Liver (tissue), 9 donors: ENCODE measurements around the gene GOPC. TPM values are rescaled to one million over a fixed set of nuclear protein-coding genes. Genes with fewer than 3 reads are reported as not detected.

Experiments
- DNase-seq: peaks from one replicate; pipeline ENCODE4 v3.0.0-alpha.2; 2017; ENCODE audit warnings: low spot score
- H3K27ac ChIP-seq, 2 donors: one replicate each; pipeline ENCODE4 v1.7.0; 2013; ENCODE audit warnings: inconsistent platforms in 2 of 2, low read length in 2 of 2, control low read depth in 1 of 2, low read depth in 1 of 2, mild to moderate bottlenecking in 1 of 2
- H3K27me3 ChIP-seq, 4 donors: one replicate each; pipeline versions ENCODE4 v1.6.1 to v1.7.0; 2013; ENCODE audit warnings: low read length in 3 of 4, inconsistent platforms in 1 of 4, mild to moderate bottlenecking in 1 of 4, moderate library complexity in 1 of 4; ENCODE audit not compliant: control insufficient read depth in 4 of 4, insufficient read depth in 4 of 4
- H3K36me3 ChIP-seq, 4 donors: one replicate each; pipeline versions ENCODE4 v1.6.1 to v1.7.0; 2013; ENCODE audit warnings: low read length in 3 of 4, mild to moderate bottlenecking in 3 of 4, low read depth in 1 of 4, moderate library complexity in 1 of 4; ENCODE audit not compliant: control insufficient read depth in 4 of 4, insufficient read depth in 3 of 4
- H3K4me1 ChIP-seq, 4 donors: one replicate each; pipeline versions ENCODE4 v1.6.1 to v1.7.0; 2013; ENCODE audit warnings: low read length in 3 of 4, mild to moderate bottlenecking in 3 of 4, moderate library complexity in 1 of 4; ENCODE audit not compliant: control insufficient read depth in 4 of 4, insufficient read depth in 4 of 4
- H3K4me3 ChIP-seq, 3 donors: one replicate each; pipeline versions ENCODE4 v1.6.1 to v1.7.0; 2013; ENCODE audit warnings: low read length in 3 of 3, control low read depth in 1 of 3, low read depth in 1 of 3, mild to moderate bottlenecking in 1 of 3
- H3K9ac ChIP-seq, 2 donors: one replicate each; pipeline ENCODE4 v1.7.0; 2013; ENCODE audit warnings: low read length in 2 of 2, mild to moderate bottlenecking in 2 of 2, moderate library complexity in 2 of 2, control low read depth in 1 of 2, low read depth in 1 of 2
- H3K9me3 ChIP-seq, 4 donors: one replicate each; pipeline versions ENCODE4 v1.6.1 to v1.7.0; 2013; ENCODE audit warnings: low read length in 3 of 4; ENCODE audit not compliant: control insufficient read depth in 4 of 4
- ATF3 ChIP-seq: IDR thresholded peaks from 2 replicates; pipeline ENCODE4 v1.6.1; 2016; ENCODE audit warnings: antibody characterized with exemption
- CTCF ChIP-seq: fragments of 150-350 bp; IDR thresholded peaks from 2 replicates; pipeline ENCODE4 v1.5.1; 2017; ENCODE audit warnings: improper control_type of control experiment, low read depth, low read length; ENCODE audit not compliant: missing input control
- EGR1 ChIP-seq, 2 donors: IDR thresholded peaks; 2 replicates each; pipeline ENCODE4 v1.6.1; 2016 to 2018; ENCODE audit warnings: antibody characterized with exemption in 2 of 2, low read depth in 2 of 2
- FOXA1 ChIP-seq: IDR thresholded peaks from 2 replicates; pipeline ENCODE4 v1.6.1; 2016; ENCODE audit warnings: antibody characterized with exemption
- FOXA2 ChIP-seq: IDR thresholded peaks from 2 replicates; pipeline ENCODE4 v1.6.1; 2016; ENCODE audit warnings: antibody characterized with exemption
- GABPA ChIP-seq, 2 donors: IDR thresholded peaks in 1 of 2; conservative IDR thresholded peaks in 1 of 2; 2 replicates each; pipeline ENCODE4 v1.6.1; 2016; ENCODE audit warnings: antibody characterized with exemption in 2 of 2, mild to moderate bottlenecking in 1 of 2, moderate library complexity in 1 of 2
- HNF4A ChIP-seq, 2 donors: conservative IDR thresholded peaks; 2 replicates each; pipeline ENCODE4 v1.6.1; 2016; ENCODE audit warnings: antibody characterized with exemption in 2 of 2, mild to moderate bottlenecking in 2 of 2
- HNF4G ChIP-seq: IDR thresholded peaks from 2 replicates; pipeline ENCODE4 v1.6.1; 2016; ENCODE audit warnings: antibody characterized with exemption
- JUND ChIP-seq, 2 donors: IDR thresholded peaks; 2 replicates each; pipeline ENCODE4 v1.6.1; 2016; ENCODE audit warnings: antibody characterized with exemption in 2 of 2
- MAX ChIP-seq: IDR thresholded peaks from 2 replicates; pipeline ENCODE4 v1.6.1; 2016; ENCODE audit warnings: antibody characterized with exemption
- NR2F2 ChIP-seq: IDR thresholded peaks from 2 replicates; pipeline ENCODE4 v1.6.1; 2016; ENCODE audit warnings: antibody characterized with exemption
- RAD21 ChIP-seq, 2 donors: IDR thresholded peaks; 2 replicates each; pipeline ENCODE4 v1.6.1; 2016; ENCODE audit warnings: antibody characterized with exemption in 2 of 2, mild to moderate bottlenecking in 2 of 2
- REST ChIP-seq: IDR thresholded peaks from 2 replicates; pipeline ENCODE4 v1.6.1; 2016; ENCODE audit warnings: antibody characterized with exemption, mild to moderate bottlenecking
- RXRA ChIP-seq, 2 donors: IDR thresholded peaks; 2 replicates each; pipeline ENCODE4 v1.6.1; 2017 to 2018; ENCODE audit warnings: antibody characterized with exemption in 2 of 2, mild to moderate bottlenecking in 1 of 2
- SP1 ChIP-seq: IDR thresholded peaks from 2 replicates; pipeline ENCODE4 v1.6.1; 2018; ENCODE audit warnings: antibody characterized with exemption, mild to moderate bottlenecking
- TAF1 ChIP-seq: conservative IDR thresholded peaks from 2 replicates; pipeline ENCODE4 v1.6.1; 2016; ENCODE audit warnings: antibody characterized with exemption, mild to moderate bottlenecking
- YY1 ChIP-seq: IDR thresholded peaks from 2 replicates; pipeline ENCODE4 v1.6.1; 2016; ENCODE audit warnings: antibody characterized with exemption, mild to moderate bottlenecking
- ZBTB33 ChIP-seq: IDR thresholded peaks from 2 replicates; pipeline ENCODE4 v1.6.1; 2016; ENCODE audit warnings: antibody characterized with exemption
- WGBS: extraction: QIAGEN DNeasy Blood & Tissue Kit; methylation state at CpG from one replicate; pipeline ENCODE4 v1.1.7; 2013; 5-methylcytosine and 5-hydroxymethylcytosine counted together
- polyA plus RNA-seq, 2 donors: library from polyadenylated mRNA; stranded (reverse) in 1 of 2; unstranded in 1 of 2; fragments of 200-250 nt in 1 of 2; fragments of >200 nt in 1 of 2; fragmentation: Nextera tagmentation in 1 of 2; extraction: Ambion mirVana in 1 of 2; gene quantifications; one replicate each; pipeline versions ENCODE4 v1.2.1 to v1.2.3, GENCODE V29; 2013 to 2015
- total RNA-seq, 2 donors: library from RNA; depleted of rRNA; stranded (reverse); fragments of >200 nt; gene quantifications; one replicate each; pipeline ENCODE4 v1.2.3, GENCODE V29; 2014
- donor health status: healthy.
- donor health status: healthy.
- donor health status: healthy.
- donor health status: healthy.
- donor health status: healthy.

Gene GOPC
- total and polyA plus RNA-seq, 4 donors = 7.4 to 17.8 (median 11.4) TPM

GRCh38 chr6:117561128-117561527, 41.2 kb downstream of the GOPC start:
- Histone ChIP-seq H3K36me3 (peaks cover 0 to 19% (median 6%) of the 10 kb centered on the region in 4 donors), H3K4me3 (no peak overlapping the region), H3K27ac (no peak overlapping the region), H3K4me1 (no peaks in the 10 kb centered on the region), H3K9ac (no peak overlapping the region), H3K27me3 (no peaks in the 10 kb centered on the region), H3K9me3 (no peaks in the 10 kb centered on the region)
- TF ChIP-seq TAF1 (no peak), RXRA (IDR thresholded peaks at IDR 0.05) (no peak), NR2F2 (no peak), EGR1 (IDR thresholded peaks at IDR 0.05; ENCODE audit: low read depth in 2 of 2) (no peak), REST (no peak), ZBTB33 (no peak), SP1 (no peak), RAD21 (IDR thresholded peaks at IDR 0.05) (no peak), MAX (no peak), JUND (IDR thresholded peaks at IDR 0.05) (no peak)
- DNase-seq = no peak
- 85% methylated on average over 3 of the region's 3 CpGs for WGBS

- no peak for TF ChIP-seq GABPA (IDR thresholded peaks at IDR 0.05 in 1 of 2, conservative IDR thresholded peaks at IDR 0.05 in 1 of 2)
- no peak for TF ChIP-seq CTCF
- TF ChIP-seq MAX = no peak
- no peak for TF ChIP-seq HNF4A (conservative IDR thresholded peaks at IDR 0.05)
- no peak for TF ChIP-seq FOXA1
- no peak for TF ChIP-seq RAD21 (IDR thresholded peaks at IDR 0.05)
- no peak for TF ChIP-seq EGR1 (IDR thresholded peaks at IDR 0.05; ENCODE audit: low read depth in 2 of 2)
- TF ChIP-seq ZBTB33 = no peak
- no peak for TF ChIP-seq JUND (IDR thresholded peaks at IDR 0.05)
- TF ChIP-seq TAF1 = no peak
- no peak for TF ChIP-seq FOXA2
- no peak for TF ChIP-seq RXRA (IDR thresholded peaks at IDR 0.05)
- TF ChIP-seq HNF4G = no peak
- TF ChIP-seq REST = no peak
- TF ChIP-seq YY1 = no peak
- no peak for TF ChIP-seq ATF3
- peaks cover 0 to 3% (median 1%) of the 10 kb centered on the region in 4 donors for H3K4me1 ChIP-seq
- H3K9me3 ChIP-seq = no peaks in the 10 kb centered on the region
- no peak overlapping the region for H3K27ac ChIP-seq
- no peak for DNase-seq
- 93% methylated on average over 4 of the region's 4 CpGs for WGBS
- H3K4me3 ChIP-seq = no peak overlapping the region
- no peak overlapping the region for H3K9ac ChIP-seq
- H3K27me3 ChIP-seq = no peaks in the 10 kb centered on the region
- peaks cover 0 to 11% (median 2%) of the 10 kb centered on the region in 4 donors for H3K36me3 ChIP-seq
Measured at GRCh38 chr6:117559299-117559698, 43.0 kb downstream of the GOPC start.
